EH (cell line): ENCODE data around the gene ZNF689.
"Not testable (repeated sequence)": the region's sequence is repeated elsewhere in the genome, so short reads cannot be mapped to it uniquely, and the experiment has no call there.

Experiments
- DNase-seq: peaks from one replicate; pipeline ENCODE4 v3.0.0-alpha.2; 2015; ENCODE audit warnings: low read depth

ZNF689 gene

DNA sequence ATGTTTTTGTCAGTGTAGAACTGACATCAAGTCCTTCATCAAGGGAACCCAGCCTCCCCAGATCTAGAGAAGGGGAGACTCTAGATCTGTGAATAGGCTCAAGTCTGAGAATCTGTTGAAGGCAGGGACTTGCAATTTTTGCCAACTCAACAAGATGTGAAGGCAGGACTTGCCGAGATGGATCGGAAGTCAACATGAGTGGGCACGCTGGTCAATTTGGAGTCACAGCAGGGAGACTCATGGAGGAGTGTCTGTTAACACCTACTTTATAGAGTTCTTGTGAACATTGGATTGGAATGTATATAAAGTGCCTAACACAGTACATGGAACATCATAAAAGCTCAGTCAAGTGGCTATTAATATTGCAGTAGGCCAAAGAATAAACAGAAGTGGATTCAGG is 10.0 kb downstream of the ZNF689 start:
- no peak for DNase-seq

DNA sequence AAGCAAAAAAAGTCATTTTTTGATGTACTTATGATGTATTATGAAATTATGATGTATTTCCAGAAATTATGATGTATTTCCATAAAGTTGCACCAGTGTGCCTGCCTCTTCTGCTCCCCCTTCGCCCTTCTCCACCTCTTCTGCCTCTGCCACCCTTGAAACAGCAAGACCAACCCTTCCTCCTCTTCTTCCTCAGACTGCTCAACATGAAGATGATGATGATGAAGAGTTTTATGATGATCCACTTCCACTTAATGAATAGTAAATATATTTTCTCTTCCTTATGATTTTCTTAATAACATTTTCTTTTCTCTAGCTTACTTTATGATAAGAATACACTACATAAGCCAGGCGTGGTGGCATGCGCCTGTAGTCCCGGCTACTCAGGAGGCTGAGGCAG is 17.3 kb downstream of the ZNF689 start:
- DNase-seq = no peak

DNA sequence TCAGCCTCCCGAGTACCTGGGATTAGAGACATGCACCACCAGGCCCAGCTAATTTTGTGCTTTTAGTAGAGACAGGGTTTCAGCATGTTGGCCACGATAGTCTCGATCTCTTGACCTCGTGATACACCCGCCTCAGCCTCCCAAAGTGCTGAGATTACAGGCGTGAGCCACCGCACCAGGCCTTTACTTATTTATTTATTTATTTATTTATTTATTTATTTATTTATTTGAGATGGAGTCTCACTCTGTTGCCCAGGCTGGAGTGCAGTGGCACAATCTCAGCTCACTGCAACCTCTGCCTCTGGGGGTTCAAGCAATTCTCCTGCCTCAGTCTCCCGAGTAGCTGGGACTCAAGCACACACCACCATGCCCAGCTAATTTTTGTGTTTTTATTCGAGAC is 19.3 kb downstream of the ZNF689 start:
- DNase-seq = not testable (repeated sequence)

DNA sequence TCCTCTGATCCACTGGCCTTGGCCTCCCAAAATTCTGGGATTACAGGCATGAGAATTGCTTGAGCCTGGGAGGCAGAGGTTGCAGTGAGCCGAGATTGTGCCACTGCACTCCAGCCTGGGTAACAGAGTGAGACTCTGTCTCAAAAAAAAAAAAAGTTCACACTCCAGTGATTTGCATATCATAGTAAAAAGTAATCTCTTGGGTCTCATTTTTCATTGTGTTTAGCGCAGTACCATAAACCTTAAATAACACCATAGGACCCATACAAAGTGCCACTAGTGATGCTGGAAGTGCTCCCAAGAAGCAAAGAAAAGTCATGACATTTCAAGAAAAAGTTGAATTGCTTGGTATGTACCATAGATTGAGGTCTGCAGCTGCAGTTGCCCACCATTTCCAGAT is 20.6 kb downstream of the ZNF689 start:
- not testable (repeated sequence) for DNase-seq

DNA sequence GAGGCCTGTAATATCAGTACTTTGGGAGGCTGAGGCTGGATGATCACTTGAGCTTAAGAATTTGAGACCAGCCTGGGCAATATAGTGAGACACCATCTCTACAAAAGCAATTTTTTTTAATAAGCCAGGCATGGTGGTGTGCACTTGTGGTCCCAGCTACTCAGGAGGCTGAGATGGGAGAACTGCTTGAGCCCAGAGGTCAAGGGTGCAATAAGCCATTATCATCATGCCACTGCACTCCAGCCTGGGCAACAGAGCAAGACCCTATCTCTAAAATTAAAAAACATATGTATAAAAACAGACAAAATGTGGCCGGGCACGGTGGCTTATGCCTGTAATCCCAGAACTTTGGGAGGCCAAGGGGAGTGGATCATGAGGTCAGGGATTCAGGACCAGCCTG is 21.5 kb downstream of the ZNF689 start:
- no peak for DNase-seq

DNA sequence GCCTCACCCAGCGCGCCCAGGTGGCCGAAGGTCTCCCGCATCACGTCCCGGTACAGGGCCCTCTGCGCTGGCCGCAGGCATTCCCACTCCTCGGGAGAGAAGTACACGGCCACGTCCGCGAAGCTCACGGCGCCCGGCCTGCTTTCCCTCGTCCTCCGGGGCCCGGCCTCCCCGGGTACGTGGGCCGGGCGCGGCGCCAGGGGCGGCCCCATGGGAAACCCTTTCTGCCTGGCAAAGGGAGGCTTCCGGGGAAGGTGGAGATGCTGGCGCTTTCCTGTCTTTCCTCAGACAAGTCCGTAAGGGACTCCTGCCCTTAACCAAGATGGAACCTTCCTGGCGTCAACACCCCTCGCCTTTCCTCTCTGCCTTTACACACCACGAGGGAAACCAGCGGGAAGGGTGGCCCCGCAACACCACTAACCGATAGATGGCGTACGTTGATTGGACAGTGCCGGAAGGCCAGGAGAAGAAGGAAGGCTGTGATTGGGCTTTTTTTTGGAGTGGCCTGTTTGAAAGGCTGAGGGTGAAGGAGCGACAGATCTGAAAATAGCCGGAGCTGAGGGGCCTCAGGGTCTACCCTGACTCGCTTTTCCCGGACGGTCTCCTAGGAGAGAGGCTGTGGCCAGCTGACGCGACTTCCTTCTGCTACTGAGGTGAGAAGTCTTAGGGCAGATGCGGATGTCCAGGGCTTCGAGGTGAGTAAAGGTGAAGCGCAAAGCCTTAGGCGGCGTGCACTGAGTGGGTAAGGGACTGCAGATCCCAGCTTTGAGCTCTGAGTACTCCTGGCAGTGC is 24.6 kb downstream of the ZNF689 start, which contains the start of gene ZNF785:
TSS of gene ZNF785 (minus strand) at position 298 of the 792 bp plus-strand sequence. CDS start at position 212, 86 bp downstream.
- peak; percentile 100 for DNase-seq

DNA sequence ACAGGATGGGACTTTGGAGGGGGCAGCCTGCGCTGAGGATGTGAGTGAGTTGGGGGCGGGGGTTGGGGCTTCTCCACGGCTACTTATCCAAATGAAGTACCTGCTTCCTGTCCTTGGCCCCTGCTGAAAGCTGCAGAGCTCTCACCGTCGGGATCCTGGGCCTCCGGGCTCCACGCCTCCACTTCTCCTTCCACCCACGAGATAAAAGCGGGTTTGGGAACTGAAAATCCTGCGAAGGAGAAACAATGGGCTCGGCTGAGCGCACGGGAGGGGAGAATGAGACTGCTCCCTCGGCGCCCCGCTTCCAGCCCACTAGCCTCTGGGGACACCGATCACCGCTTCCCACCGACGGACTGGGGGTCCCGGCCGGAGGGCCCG is 25.2 kb downstream of the ZNF689 start:
- no peak for DNase-seq

DNA sequence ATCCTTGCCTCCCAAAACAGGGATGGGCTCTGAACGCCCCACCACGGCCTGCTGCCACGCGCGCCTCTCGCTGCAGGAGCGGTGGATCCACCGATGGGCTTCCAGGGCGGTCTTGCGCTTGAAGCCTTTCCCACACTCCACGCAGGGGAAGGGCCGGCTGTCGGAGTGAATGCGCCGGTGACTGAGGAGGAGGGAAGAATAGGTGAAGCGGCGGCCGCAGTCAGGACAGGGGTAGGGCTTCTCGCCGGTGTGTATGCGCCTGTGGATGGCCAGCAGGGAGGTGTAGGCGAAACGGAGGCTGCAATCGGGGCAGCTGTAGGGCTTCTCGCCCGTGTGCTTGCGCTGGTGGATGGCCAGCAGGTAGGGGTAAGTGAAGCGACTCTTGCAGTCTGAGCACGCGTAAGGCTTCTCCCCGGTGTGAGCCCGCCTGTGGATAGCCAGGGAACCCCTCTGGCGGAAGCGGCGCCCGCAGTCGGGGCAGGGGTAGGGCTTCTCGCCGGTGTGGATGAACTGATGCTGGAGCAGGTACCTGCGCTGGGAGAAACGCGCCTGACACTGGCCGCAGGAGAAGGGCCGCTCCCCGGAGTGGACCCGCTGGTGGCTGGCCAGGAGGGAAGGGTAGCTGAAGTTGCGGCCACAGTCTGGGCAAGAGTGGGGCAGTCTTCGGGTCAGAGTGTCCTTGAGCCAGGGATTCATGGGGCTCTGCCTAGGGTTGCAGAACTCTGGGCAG is 27.4 kb downstream of the ZNF689 start:
- DNase-seq = no peak

DNA sequence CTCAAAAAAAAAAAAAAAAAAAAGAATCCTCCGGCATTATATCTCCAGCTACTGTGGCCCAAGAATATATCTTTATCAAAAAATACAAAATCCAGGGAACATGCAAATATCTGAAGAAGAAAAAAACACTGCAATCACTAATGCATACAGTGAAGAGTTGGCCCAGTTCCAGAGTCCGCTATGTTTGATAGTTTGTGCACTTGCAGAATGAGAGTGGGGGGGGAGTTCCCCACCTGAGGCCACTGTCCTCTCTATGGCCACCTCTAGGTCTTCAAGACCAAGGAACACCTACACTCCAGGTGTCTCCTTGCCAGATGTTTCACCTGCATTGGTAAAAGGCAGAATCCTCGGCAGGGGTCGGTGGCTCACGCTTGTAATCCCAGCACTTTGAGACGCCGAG is 28.7 kb downstream of the ZNF689 start:
- no peak for DNase-seq

DNA sequence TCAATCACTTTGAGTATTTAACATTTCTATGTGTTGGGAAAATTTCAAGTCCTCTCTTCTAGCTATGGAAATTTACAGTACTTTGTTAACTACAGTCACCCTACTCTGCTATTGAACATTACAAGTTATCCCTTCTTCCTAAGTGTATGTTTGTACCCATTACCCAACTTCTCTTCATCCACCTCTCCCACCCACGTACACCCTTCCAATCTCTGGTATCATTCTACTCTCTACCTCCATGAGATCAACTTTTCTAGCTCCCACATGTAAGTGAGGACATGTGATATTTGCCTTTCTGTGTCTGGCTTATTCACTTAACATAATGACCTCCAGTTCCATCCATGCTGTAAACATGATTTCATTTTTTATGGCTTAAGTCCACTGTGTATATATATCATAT is 35.5 kb downstream of the ZNF689 start:
- no peak for DNase-seq

DNA sequence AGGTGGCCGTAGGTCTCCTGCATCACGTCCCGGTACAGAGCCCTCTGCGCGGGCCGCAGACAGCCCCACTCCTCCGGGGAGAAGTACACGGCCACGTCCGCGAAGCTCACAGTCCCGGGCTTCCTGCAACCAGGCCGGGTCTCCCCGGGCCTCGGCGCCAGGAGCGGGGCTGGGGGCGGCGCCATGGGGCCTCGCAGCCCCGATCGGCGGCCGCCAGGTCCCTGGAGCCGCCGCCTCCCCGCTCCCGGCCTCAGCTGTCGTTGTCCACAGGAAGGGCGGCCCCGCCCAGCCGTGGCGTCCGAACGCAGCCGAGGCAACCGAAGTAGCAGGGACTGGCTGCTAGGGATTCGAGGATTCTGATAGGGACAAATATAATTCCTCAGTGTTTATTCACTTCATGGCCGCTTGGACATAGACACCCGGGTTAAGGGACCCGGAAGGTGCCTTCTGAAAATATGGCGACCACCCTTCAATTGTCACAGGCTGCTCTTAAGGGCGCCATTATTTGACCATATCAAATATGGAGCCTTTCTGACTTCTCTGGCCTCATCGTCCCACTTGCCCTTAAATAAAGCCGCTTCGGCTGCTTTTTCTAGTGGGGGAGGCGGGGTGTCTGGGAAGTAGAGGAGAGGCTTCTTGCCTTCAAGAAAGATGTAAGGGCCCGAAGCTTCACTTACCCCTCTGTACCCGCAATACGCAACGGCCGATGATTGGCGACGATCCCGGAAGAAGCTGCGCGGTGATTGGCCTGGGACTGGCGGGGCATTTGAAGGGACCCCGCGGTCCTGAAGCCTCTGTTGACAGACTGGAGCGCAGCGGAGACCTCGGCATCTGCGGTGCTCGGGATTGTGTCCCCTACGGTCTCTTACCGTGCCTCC is 38.5 kb downstream of the ZNF689 start, which contains the start of gene ZNF688:
TSS of gene ZNF688 (minus strand) at position 270 of the 878 bp plus-strand sequence. CDS start at position 185, 85 bp downstream.
- DNase-seq = peak; percentile 99

DNA sequence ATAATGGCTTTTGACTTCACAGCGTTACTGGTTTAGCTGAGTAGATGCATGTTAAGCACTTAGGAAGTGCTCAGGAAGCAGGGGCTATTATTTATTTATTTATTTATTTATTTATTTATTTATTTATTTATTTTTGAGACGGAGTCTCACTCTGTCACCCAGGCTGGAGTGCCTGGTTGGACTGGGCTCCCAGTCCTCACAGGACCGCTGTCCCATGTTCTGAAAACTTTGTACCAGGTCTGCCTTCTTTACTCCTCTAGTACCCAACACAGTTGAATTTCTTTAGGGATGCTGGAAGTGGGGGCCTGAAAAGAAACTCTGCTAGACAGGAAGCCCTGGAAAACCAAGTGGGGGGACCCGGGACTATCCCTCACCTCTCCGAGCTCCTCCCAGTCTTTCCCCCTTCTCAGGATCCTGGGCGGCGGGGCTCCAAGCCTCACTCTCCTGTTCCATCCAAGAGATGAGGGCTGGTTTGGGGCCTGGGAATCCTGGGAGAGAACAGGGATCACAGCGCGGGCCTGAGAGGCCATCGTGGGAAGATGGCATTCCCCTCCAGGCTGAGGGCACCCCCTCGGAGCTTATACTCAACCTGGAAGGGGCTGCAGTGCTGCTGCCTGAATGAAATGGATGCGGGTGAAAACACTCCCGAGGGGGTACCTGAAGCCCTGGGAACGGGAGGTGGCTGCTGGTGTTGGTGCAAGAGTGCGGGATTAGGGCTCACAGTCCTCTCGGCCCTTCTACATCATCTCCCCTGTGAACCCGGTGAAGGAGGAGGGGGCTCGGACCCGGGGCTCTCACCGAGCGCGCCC is 39.3 kb downstream of the ZNF689 start:
- peak; percentile 61 for DNase-seq

DNA sequence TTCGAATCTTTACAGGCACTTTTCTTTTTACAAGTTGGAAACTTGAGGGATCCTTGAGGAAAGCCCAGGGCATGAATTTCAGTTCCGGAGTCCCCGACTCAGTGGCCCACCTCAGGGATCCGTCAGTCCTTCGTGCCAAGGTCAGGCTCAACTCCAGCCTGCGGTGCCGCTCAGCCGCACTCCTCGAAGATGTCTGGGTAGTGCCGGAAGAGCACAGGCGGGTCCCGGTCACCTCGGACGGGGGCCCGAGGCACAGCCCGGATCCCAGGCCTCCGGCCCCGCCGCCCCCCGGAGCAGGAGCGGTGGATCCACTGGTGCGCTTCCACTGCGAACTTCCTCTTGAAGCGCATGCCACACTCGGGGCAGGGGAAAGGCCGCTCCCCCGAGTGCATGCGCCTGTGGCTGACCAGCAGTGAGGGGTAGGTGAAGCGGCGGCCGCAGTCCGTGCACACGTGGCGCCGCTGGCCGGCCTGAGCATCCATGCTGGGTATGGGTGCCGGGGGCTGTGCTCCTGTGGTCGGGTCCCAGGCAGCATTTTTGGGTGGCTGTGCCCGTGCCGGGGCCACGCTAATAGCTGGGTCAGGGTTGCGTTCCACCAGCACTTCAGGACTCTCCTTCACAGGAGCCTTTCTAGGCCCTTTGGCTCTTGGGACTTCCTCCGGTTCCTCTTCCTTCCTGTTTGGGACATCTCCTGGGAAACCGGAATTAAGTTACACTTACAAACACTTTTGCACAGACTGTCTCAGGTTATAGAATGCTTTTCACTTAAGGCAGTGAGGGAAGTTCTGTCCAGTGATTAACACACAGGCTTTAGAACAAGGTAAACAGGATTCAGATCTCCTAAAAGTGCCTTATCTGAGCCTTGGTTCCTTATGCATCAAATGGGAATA is 40.2 kb downstream of the ZNF689 start:
- DNase-seq = no peak

DNA sequence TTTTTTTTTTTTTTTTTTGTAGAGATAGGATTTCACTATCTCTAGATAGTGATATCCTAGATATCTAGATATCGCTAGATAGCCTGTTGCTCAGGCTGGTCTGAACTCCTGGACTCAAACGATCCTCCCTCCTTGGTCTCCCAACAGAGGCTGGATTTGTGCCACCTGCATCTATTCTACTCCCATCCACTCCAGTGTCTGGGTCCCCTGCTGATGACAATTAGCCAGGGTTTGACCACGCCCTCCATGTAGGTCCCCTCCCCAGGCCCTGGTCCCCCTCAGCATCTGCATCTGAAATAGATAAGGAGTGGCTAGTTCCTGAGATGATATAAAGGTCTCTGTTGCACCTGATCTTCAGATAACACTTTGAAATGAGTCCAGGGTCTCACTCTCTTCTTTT is 40.9 kb downstream of the ZNF689 start:
- no peak for DNase-seq

DNA sequence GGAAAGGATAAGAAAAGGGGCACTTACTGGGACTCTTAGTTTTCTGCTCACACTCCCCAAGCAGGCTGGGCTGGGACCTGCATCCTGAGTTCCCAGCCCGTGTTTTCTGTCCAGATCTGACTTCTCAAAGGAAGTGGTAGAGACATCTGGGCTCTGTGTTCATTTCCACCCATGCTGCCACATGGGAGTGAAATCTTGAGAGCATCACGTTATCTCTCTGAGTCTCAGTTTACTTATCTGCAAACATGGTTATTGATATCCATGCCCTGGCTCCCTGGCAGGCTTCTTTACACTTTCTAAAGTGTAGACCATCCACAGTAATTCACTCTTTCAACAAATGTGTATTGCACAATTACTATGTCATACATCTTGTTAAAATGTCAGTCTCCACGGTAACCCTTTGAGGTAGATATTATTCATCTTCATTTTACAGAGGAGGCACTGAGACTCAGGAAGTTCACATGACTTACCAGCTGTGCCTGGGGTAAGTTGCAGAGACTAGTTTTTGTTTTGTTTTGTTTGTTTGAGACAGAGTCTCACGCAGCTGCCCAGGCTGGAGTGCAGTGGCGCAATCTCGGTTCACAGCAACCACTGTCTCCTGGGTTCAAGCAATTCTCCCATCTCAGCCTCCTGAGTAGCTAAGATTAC is 42.1 kb downstream of the ZNF689 start:
- peak; percentile 77 for DNase-seq

DNA sequence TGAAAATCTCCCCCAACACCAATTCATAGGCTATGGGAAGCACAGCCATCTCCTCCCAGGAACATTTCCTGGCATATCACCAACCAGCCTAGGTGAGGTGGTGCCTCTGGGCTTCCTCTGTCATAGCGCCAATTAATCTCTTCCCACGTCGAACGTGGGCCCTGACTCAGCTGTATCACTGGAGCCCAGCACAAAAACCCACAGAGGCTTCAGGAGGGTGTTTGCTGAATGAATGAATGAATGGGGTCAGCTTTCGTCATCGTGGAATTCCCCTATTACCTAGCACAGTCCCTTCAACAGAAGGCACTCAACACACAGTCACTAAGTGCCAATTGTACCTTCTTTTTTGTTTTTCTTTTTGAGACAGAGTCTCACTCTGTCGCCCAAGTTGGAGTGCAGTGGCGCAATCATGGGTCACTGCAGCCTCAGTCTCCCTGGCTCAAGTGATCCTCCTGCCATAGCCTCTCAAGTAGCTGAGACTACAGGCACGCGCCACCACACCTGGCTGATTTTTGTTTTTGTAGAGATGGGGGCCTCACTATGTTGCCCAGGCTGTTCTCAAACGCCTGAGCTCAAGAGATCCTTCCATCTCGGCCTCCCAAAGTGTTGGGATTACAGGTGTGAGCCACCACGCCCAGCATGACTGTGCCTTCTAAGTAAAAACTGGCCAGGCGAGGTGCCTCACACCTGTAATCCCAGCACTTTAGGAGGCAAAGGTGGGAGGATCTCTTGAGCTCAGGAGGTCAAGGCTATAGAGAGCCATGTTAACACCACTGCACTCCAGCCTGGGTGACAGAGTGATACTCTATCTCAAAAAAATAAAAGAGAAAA is 42.8 kb downstream of the ZNF689 start:
- no peak for DNase-seq

DNA sequence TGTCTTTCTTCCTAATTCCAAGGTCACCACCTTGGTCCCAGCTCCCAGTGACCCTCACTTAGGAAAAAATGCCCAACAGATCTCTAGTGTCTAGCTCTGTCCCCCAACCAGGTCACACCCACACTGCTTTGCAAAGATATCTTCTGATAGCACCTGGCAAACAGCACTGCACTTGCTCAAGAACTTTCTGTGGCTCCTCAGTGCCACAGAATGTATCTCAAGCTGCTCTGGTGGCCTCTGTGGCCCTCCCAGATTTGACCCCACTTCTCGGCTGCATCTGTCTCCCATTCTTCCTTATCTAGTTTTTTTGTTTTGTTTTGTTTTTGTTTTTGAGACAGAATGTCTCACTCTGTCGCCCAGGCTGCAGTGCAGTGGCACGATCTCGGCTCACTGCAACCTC is 43.7 kb downstream of the ZNF689 start:
- DNase-seq = no peak

DNA sequence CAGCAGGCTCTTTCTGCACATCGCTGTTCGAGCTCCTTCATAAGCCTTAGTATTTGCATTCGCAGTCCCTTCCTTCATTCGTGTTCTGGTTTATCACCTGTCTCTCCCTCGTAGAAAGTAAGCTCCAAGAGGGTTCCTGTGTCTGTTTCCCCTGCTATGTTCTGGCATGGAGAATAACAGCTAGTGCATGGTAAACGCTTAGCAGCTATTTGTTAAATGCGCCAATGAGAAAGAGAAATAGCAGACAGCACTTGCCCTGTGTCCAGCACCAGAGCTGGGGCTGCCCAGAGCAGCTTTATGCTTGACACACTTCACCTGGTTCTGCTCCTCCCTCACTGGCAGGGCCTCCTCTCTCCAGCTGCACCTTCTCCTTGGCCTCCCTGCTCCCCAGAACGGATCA is 44.2 kb downstream of the ZNF689 start:
- no peak for DNase-seq

DNA sequence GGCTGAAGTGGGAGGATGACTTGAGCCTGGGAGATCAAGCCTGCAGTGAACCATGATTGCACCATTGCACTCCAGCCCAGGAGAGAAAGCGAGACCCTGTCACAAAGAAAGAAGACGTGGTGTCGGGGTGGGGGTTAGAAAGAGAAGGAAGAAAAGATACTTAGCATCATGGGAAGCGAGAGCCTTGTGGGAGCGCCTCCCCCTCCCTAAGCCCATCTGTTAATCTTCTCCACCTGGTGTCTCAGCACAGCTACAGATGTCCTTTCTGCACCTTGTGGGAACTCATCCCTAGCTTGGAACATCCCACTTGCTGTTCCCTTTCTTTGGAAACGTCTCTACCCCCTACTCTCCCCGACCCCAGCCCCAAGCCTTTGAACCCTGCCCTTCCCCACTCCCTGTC is 44.7 kb downstream of the ZNF689 start:
- no peak for DNase-seq
